Measurements from ENCODE around the gene CWF19L2. TPM values are rescaled to one million over a fixed set of nuclear protein-coding genes. Genes with fewer than 3 reads are reported as not detected.

Gene CWF19L2
- total and polyA plus RNA-seq, 2 experiments from 2014 or later, result 20.3 to 27.2 TPM

DNA sequence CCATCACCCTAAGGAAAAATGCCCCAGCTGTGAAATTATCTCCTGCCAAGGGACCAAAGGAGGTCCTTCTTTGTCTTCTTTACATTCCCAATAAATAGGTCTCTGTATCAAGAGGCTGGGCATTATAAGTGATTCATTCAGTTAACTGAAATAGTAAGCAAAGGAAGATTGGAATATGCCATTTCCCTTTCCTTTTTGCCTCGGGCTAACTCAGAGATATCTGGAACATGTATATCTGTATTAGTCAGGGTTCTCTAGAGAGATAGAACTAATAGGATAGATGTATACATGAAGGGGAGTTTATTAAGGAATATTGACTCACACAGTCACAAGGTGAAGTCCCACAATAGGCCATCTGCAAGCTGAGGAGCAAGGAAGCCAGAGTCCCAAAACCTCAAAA, 15.3 kb upstream of the CWF19L2 start:
- no peak for DNase-seq (ENCODE audit: low spot score)
- Mint-ChIP-seq H3K27ac (no peak overlapping the region), H3K36me3 (ENCODE audit: low read depth) (no peaks in the 10 kb centered on the region), H3K27me3 (ENCODE audit: insufficient read depth, low read depth, poor library complexity) (no peaks in the 10 kb centered on the region), H3K4me3 (no peak overlapping the region), H3K4me1 (peaks cover 2% of the 10 kb centered on the region; the same call in 1 of the 3 replicates), H3K9me3 (no peaks in the 10 kb centered on the region)
- no peak overlapping the region; the same call in 1 of the 2 replicates for H2AFZ ChIP-seq
- H3K4me2 ChIP-seq, result no peak overlapping the region
- H3K4me3 ChIP-seq, result no peak overlapping the region
- no peaks in the 10 kb centered on the region for H3K4me1 ChIP-seq (ENCODE audit: insufficient read depth)
- TF ChIP-seq STAT1 (IDR thresholded peaks at IDR 0.05; ENCODE audit: unreplicated experiment) (no peak), POLR2AphosphoS5 (IDR thresholded peaks at IDR 0.05; ENCODE audit: low read depth) (no peak), NANOG (IDR thresholded peaks at IDR 0.05; ENCODE audit: borderline replicate concordance) (no peak), ZNF114 (CRISPR knock-in tag; IDR thresholded peaks at IDR 0.05) (no peak), JUNB (IDR thresholded peaks at IDR 0.05; ENCODE audit: unreplicated experiment) (no peak), ZNF331 (CRISPR knock-in tag; IDR thresholded peaks at IDR 0.05; ENCODE audit: low read depth) (no peak), EZH2phosphoT487 (IDR thresholded peaks at IDR 0.05; ENCODE audit: unreplicated experiment) (no peak), CREB1 (CRISPR knock-in tag; IDR thresholded peaks at IDR 0.05; ENCODE audit: low read depth) (no peak), EZH2 (IDR thresholded peaks at IDR 0.05; ENCODE audit: low read depth, unreplicated experiment) (no peak)
- TF ChIP-seq, protein P1, sequence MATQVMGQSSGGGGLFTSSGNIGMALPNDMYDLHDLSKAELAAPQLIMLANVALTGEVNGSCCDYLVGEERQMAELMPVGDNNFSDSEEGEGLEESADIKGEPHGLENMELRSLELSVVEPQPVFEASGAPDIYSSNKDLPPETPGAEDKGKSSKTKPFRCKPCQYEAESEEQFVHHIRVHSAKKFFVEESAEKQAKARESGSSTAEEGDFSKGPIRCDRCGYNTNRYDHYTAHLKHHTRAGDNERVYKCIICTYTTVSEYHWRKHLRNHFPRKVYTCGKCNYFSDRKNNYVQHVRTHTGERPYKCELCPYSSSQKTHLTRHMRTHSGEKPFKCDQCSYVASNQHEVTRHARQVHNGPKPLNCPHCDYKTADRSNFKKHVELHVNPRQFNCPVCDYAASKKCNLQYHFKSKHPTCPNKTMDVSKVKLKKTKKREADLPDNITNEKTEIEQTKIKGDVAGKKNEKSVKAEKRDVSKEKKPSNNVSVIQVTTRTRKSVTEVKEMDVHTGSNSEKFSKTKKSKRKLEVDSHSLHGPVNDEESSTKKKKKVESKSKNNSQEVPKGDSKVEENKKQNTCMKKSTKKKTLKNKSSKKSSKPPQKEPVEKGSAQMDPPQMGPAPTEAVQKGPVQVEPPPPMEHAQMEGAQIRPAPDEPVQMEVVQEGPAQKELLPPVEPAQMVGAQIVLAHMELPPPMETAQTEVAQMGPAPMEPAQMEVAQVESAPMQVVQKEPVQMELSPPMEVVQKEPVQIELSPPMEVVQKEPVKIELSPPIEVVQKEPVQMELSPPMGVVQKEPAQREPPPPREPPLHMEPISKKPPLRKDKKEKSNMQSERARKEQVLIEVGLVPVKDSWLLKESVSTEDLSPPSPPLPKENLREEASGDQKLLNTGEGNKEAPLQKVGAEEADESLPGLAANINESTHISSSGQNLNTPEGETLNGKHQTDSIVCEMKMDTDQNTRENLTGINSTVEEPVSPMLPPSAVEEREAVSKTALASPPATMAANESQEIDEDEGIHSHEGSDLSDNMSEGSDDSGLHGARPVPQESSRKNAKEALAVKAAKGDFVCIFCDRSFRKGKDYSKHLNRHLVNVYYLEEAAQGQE (IDR thresholded peaks at IDR 0.05; ENCODE audit: unreplicated experiment), result no peak
- TF ChIP-seq, protein P2, sequence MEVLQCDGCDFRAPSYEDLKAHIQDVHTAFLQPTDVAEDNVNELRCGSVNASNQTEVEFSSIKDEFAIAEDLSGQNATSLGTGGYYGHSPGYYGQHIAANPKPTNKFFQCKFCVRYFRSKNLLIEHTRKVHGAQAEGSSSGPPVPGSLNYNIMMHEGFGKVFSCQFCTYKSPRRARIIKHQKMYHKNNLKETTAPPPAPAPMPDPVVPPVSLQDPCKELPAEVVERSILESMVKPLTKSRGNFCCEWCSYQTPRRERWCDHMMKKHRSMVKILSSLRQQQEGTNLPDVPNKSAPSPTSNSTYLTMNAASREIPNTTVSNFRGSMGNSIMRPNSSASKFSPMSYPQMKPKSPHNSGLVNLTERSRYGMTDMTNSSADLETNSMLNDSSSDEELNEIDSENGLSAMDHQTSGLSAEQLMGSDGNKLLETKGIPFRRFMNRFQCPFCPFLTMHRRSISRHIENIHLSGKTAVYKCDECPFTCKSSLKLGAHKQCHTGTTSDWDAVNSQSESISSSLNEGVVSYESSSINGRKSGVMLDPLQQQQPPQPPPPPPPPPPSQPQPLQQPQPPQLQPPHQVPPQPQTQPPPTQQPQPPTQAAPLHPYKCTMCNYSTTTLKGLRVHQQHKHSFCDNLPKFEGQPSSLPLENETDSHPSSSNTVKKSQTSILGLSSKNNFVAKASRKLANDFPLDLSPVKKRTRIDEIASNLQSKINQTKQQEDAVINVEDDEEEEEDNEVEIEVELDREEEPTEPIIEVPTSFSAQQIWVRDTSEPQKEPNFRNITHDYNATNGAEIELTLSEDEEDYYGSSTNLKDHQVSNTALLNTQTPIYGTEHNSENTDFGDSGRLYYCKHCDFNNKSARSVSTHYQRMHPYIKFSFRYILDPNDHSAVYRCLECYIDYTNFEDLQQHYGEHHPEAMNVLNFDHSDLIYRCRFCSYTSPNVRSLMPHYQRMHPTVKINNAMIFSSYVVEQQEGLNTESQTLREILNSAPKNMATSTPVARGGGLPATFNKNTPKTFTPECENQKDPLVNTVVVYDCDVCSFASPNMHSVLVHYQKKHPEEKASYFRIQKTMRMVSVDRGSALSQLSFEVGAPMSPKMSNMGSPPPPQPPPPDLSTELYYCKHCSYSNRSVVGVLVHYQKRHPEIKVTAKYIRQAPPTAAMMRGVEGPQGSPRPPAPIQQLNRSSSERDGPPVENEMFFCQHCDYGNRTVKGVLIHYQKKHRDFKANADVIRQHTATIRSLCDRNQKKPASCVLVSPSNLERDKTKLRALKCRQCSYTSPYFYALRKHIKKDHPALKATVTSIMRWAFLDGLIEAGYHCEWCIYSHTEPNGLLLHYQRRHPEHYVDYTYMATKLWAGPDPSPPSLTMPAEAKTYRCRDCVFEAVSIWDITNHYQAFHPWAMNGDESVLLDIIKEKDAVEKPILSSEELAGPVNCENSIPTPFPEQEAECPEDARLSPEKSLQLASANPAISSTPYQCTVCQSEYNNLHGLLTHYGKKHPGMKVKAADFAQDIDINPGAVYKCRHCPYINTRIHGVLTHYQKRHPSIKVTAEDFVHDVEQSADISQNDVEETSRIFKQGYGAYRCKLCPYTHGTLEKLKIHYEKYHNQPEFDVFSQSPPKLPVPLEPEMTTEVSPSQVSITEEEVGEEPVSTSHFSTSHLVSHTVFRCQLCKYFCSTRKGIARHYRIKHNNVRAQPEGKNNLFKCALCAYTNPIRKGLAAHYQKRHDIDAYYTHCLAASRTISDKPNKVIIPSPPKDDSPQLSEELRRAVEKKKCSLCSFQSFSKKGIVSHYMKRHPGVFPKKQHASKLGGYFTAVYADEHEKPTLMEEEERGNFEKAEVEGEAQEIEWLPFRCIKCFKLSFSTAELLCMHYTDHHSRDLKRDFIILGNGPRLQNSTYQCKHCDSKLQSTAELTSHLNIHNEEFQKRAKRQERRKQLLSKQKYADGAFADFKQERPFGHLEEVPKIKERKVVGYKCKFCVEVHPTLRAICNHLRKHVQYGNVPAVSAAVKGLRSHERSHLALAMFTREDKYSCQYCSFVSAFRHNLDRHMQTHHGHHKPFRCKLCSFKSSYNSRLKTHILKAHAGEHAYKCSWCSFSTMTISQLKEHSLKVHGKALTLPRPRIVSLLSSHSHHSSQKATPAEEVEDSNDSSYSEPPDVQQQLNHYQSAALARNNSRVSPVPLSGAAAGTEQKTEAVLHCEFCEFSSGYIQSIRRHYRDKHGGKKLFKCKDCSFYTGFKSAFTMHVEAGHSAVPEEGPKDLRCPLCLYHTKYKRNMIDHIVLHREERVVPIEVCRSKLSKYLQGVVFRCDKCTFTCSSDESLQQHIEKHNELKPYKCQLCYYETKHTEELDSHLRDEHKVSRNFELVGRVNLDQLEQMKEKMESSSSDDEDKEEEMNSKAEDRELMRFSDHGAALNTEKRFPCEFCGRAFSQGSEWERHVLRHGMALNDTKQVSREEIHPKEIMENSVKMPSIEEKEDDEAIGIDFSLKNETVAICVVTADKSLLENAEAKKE (CRISPR knock-in tag; IDR thresholded peaks at IDR 0.05), result no peak
- TF ChIP-seq, protein P3, sequence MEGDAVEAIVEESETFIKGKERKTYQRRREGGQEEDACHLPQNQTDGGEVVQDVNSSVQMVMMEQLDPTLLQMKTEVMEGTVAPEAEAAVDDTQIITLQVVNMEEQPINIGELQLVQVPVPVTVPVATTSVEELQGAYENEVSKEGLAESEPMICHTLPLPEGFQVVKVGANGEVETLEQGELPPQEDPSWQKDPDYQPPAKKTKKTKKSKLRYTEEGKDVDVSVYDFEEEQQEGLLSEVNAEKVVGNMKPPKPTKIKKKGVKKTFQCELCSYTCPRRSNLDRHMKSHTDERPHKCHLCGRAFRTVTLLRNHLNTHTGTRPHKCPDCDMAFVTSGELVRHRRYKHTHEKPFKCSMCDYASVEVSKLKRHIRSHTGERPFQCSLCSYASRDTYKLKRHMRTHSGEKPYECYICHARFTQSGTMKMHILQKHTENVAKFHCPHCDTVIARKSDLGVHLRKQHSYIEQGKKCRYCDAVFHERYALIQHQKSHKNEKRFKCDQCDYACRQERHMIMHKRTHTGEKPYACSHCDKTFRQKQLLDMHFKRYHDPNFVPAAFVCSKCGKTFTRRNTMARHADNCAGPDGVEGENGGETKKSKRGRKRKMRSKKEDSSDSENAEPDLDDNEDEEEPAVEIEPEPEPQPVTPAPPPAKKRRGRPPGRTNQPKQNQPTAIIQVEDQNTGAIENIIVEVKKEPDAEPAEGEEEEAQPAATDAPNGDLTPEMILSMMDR (conservative IDR thresholded peaks at IDR 0.05; ENCODE audit: low read depth in 2 of 2), result no peak
- TF ChIP-seq, protein P4, sequence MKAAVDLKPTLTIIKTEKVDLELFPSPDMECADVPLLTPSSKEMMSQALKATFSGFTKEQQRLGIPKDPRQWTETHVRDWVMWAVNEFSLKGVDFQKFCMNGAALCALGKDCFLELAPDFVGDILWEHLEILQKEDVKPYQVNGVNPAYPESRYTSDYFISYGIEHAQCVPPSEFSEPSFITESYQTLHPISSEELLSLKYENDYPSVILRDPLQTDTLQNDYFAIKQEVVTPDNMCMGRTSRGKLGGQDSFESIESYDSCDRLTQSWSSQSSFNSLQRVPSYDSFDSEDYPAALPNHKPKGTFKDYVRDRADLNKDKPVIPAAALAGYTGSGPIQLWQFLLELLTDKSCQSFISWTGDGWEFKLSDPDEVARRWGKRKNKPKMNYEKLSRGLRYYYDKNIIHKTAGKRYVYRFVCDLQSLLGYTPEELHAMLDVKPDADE (IDR thresholded peaks at IDR 0.05), result no peak
- H4K20me1 ChIP-seq (replicated peaks; ENCODE audit: insufficient read depth), result no peaks in the 10 kb centered on the region
- no peaks in the 10 kb centered on the region for H3K79me2 ChIP-seq (replicated peaks; ENCODE audit: insufficient read depth)
- no peak overlapping the region for H3K27ac ChIP-seq (ENCODE audit: low read depth)
- no peaks in the 10 kb centered on the region for H3K36me3 ChIP-seq (ENCODE audit: insufficient read depth)
- no peaks in the 10 kb centered on the region for H3K27me3 ChIP-seq (ENCODE audit: insufficient read depth)
- H3F3A ChIP-seq (replicated peaks; ENCODE audit: low read depth), result no peaks in the 10 kb centered on the region
- no peak for ATAC-seq
- no peaks in the 10 kb centered on the region for H3K9me2 ChIP-seq (ENCODE audit: insufficient read depth)

Measured in GM23338 (cell line).